Gastroesophageal sphincter (tissue), 3 donors: Measurements from ENCODE around the gene C1QTNF8.

Source experiments
- EP300 ChIP-seq: sonication (generic); formaldehyde crosslinking; IDR thresholded peaks from one replicate; pipeline ENCODE4 v1.6.1; 2017; ENCODE audit warnings: antibody characterized with exemption, mild to moderate bottlenecking
- POLR2A ChIP-seq, 2 donors: fragments of 450-650 bp; IDR thresholded peaks; one replicate each; pipeline ENCODE4 v1.6.1; 2017; ENCODE audit warnings: antibody characterized with exemption in 2 of 2, mild to moderate bottlenecking in 2 of 2, moderate library complexity in 1 of 2
- TF ChIP-seq, protein P1 (sequence below), 4 experiments: fragments of 200-600 bp in 2 of 4; fragments of 450-650 bp in 2 of 4; sonication (generic) in 1 of 4; IDR thresholded peaks; one replicate each; pipeline ENCODE4 v1.5.1; 2017 to 2019; ENCODE audit warnings: antibody characterized with exemption in 4 of 4, mild to moderate bottlenecking in 2 of 4, moderate library complexity in 2 of 4

DNA sequence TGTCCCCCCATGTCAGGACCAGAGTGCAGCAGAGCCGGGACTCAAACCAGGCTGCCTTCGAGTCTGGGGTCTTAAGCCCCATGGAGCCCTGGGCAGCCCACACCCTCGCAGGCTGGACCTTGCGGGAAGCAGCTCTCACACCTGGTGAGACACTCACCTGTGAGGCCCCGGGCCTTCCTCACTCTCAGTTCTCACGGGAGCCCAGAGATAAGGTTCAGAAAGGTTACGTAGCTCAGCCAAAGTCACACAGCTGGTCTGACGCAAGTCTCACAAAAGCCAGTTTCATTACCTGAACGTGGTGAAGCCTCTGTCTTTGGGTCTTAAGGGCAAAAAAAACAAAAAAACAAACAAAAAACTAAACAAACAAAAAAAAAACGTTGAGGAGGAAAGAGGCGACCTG, 56.3 kb downstream of the C1QTNF8 start:
- TF ChIP-seq, protein P1, sequence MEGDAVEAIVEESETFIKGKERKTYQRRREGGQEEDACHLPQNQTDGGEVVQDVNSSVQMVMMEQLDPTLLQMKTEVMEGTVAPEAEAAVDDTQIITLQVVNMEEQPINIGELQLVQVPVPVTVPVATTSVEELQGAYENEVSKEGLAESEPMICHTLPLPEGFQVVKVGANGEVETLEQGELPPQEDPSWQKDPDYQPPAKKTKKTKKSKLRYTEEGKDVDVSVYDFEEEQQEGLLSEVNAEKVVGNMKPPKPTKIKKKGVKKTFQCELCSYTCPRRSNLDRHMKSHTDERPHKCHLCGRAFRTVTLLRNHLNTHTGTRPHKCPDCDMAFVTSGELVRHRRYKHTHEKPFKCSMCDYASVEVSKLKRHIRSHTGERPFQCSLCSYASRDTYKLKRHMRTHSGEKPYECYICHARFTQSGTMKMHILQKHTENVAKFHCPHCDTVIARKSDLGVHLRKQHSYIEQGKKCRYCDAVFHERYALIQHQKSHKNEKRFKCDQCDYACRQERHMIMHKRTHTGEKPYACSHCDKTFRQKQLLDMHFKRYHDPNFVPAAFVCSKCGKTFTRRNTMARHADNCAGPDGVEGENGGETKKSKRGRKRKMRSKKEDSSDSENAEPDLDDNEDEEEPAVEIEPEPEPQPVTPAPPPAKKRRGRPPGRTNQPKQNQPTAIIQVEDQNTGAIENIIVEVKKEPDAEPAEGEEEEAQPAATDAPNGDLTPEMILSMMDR (IDR thresholded peaks at IDR 0.05) = no peak
- no peak for TF ChIP-seq POLR2A (IDR thresholded peaks at IDR 0.05)
- TF ChIP-seq EP300 = no peak
